Loucy (cell line): ENCODE measurements around the gene PAN3.

Experiments
- H2AFZ ChIP-seq: fragments of 200-600 bp; sonication (generic); 2 replicates; pipeline ENCODE4 v1.6.0; 2016; ENCODE audit warnings: antibody characterized with exemption, mild to moderate bottlenecking, low read length, moderate library complexity
- H3F3A ChIP-seq: fragments of 200-600 bp; 2 replicates; pipeline ENCODE4 v1.6.0; 2016; ENCODE audit warnings: antibody characterized with exemption, low read depth, mild to moderate bottlenecking
- H3K27me3 ChIP-seq: fragments of 200-600 bp; sonication (generic); 2 replicates; pipeline ENCODE4 v1.6.1; 2014; ENCODE audit warnings: low read length, mild to moderate bottlenecking; ENCODE audit not compliant: insufficient read depth, poor library complexity, severe bottlenecking
- H3K36me3 ChIP-seq: fragments of 200-600 bp; sonication (generic); 2 replicates; pipeline ENCODE4 v1.6.1; 2016; ENCODE audit warnings: low read length; ENCODE audit not compliant: insufficient read depth
- H3K4me1 ChIP-seq: fragments of 200-600 bp; sonication (generic); 2 replicates; pipeline ENCODE4 v1.5.1; 2014; ENCODE audit warnings: low read length, mild to moderate bottlenecking; ENCODE audit not compliant: insufficient read depth, poor library complexity, severe bottlenecking
- H3K4me2 ChIP-seq: fragments of 200-600 bp; sonication (generic); 2 replicates; pipeline ENCODE4 v1.6.0; 2014; ENCODE audit warnings: antibody characterized with exemption, low read length, low read depth, mild to moderate bottlenecking; ENCODE audit not compliant: poor library complexity, severe bottlenecking
- H3K4me3 ChIP-seq: fragments of 200-600 bp; sonication (generic); 2 replicates; pipeline ENCODE4 v1.5.1; 2014; ENCODE audit warnings: low read length, mild to moderate bottlenecking, mixed read lengths; ENCODE audit not compliant: poor library complexity, severe bottlenecking
- H3K79me2 ChIP-seq: fragments of 200-600 bp; sonication (generic); 2 replicates; pipeline ENCODE4 v1.6.1; 2014; ENCODE audit warnings: low read length; ENCODE audit not compliant: insufficient read depth
- H3K9ac ChIP-seq: fragments of 200-600 bp; sonication (generic); 2 replicates; pipeline ENCODE4 v1.6.0; 2014; ENCODE audit warnings: mild to moderate bottlenecking, low read depth, low read length, moderate library complexity; ENCODE audit not compliant: poor library complexity, severe bottlenecking
- H3K9me2 ChIP-seq: fragments of 200-600 bp; sonication (generic); replicated peaks from 2 replicates; pipeline ENCODE4 v1.6.1; 2016; ENCODE audit warnings: low read depth, low read length, mixed read lengths
- H3K9me3 ChIP-seq: fragments of 200-600 bp; sonication (generic); 2 replicates; pipeline ENCODE4 v1.6.1; 2014; ENCODE audit warnings: mild to moderate bottlenecking, antibody characterized with exemption, low read length, low read depth; ENCODE audit not compliant: insufficient read depth
- H4K20me1 ChIP-seq: fragments of 200-600 bp; sonication (generic); 2 replicates; pipeline ENCODE4 v1.6.0; 2014; ENCODE audit warnings: antibody characterized with exemption, low read length, mild to moderate bottlenecking; ENCODE audit not compliant: insufficient read depth, poor library complexity, severe bottlenecking
- EZH2phosphoT487 ChIP-seq: fragments of 200-600 bp; IDR thresholded peaks from 2 replicates; pipeline ENCODE4 v1.6.1; 2018; ENCODE audit warnings: antibody characterized with exemption, mild to moderate bottlenecking, moderate library complexity, borderline replicate concordance
- TF ChIP-seq, protein P1 (sequence below): fragments of 200-600 bp; sonication (generic); conservative IDR thresholded peaks from 2 replicates; pipeline ENCODE4 v1.5.1; 2014; ENCODE audit warnings: mild to moderate bottlenecking, antibody characterized with exemption, low read length

Gene PAN3

DNA sequence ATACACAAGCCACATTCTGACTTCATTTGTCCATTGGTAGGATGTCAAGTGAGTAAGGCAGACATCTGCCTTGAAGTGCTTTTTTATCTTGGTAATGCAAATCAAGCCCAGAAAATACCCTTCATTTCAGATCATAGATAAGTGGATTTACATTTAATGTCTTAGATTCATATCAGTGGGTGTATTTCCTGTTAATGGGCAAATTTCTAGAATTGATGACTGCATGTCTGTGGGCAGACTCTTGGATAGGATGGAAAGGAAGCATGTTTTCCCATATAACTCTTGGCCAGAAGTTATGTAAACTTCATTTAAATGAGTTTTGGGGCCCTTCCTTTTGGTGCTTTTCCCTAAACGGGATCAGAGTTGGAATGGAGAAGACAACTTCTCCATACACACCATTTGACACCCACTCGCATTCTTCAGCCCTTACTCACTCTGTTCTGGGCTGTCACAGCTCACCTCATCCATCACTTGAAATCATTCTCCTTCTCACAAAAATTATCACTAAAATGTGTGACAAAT, 202.0 kb downstream of the PAN3 start:
- peaks cover 33% of the 10 kb centered on the region; the same call in 1 of the 2 replicates for H3K36me3 ChIP-seq
- TF ChIP-seq, protein P1, sequence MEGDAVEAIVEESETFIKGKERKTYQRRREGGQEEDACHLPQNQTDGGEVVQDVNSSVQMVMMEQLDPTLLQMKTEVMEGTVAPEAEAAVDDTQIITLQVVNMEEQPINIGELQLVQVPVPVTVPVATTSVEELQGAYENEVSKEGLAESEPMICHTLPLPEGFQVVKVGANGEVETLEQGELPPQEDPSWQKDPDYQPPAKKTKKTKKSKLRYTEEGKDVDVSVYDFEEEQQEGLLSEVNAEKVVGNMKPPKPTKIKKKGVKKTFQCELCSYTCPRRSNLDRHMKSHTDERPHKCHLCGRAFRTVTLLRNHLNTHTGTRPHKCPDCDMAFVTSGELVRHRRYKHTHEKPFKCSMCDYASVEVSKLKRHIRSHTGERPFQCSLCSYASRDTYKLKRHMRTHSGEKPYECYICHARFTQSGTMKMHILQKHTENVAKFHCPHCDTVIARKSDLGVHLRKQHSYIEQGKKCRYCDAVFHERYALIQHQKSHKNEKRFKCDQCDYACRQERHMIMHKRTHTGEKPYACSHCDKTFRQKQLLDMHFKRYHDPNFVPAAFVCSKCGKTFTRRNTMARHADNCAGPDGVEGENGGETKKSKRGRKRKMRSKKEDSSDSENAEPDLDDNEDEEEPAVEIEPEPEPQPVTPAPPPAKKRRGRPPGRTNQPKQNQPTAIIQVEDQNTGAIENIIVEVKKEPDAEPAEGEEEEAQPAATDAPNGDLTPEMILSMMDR: no peak
- TF ChIP-seq EZH2phosphoT487: no peak
- H3K4me2 ChIP-seq: no peak overlapping the region
- H3K9ac ChIP-seq: no peak overlapping the region
- H3K9me2 ChIP-seq: no peaks in the 10 kb centered on the region
- peaks cover 7% of the 10 kb centered on the region for H3K4me1 ChIP-seq
- H3F3A ChIP-seq: no peaks in the 10 kb centered on the region
- H3K79me2 ChIP-seq: no peaks in the 10 kb centered on the region
- H3K27me3 ChIP-seq: no peaks in the 10 kb centered on the region
- H4K20me1 ChIP-seq: no peaks in the 10 kb centered on the region
- no peaks in the 10 kb centered on the region for H3K9me3 ChIP-seq
- no peak overlapping the region for H3K4me3 ChIP-seq
- H2AFZ ChIP-seq: no peak overlapping the region

- Histone ChIP-seq H3K36me3 (peaks cover 33% of the 10 kb centered on the region; the same call in 1 of the 2 replicates), H3K9ac (no peak overlapping the region), H3K4me3 (no peak overlapping the region), H3K9me3 (no peaks in the 10 kb centered on the region), H3K4me1 (peaks cover 7% of the 10 kb centered on the region), H3K79me2 (no peaks in the 10 kb centered on the region), H3F3A (no peaks in the 10 kb centered on the region), H3K4me2 (no peak overlapping the region), H4K20me1 (no peaks in the 10 kb centered on the region), H3K9me2 (no peaks in the 10 kb centered on the region), H2AFZ (no peak overlapping the region), H3K27me3 (no peaks in the 10 kb centered on the region)
- TF ChIP-seq EZH2phosphoT487: no peak
Observed at GRCh38 chr13:28342251-28342650, 203.9 kb downstream of the PAN3 start.

DNA sequence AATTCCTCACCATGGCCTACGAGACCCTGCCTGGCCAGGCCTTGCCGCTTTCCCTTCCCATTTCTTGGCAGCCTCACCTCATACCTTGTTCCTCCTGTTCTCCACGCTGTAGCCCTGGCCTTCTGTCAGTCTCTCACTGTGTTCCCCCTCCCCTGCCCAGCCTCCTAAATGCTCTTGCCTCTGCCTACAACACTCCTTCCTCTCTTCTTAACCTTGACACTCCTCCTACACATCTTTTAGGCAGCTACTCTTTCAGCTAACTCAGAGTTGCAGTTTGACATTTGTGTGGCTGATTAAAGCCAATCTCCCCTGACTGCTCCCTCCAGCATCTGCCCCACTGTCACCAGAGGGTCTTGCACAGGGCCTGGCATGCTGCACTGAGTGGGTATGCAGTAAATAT, 205.8 kb downstream of the PAN3 start:
- H3K36me3 ChIP-seq: peaks cover 14% of the 10 kb centered on the region; the same call in 1 of the 2 replicates
- no peak overlapping the region for H3K4me2 ChIP-seq
- H3K9ac ChIP-seq: no peak overlapping the region
- no peaks in the 10 kb centered on the region for H3F3A ChIP-seq
- no peak overlapping the region for H3K4me3 ChIP-seq
- peaks cover 5% of the 10 kb centered on the region for H4K20me1 ChIP-seq
- no peaks in the 10 kb centered on the region for H3K79me2 ChIP-seq
- H3K27me3 ChIP-seq: no peaks in the 10 kb centered on the region
- TF ChIP-seq, protein P1: no peak
- no peak for TF ChIP-seq EZH2phosphoT487
- no peaks in the 10 kb centered on the region for H3K9me2 ChIP-seq
- H3K9me3 ChIP-seq: no peaks in the 10 kb centered on the region
- H2AFZ ChIP-seq: no peak overlapping the region
- H3K4me1 ChIP-seq: peaks cover 10% of the 10 kb centered on the region
